MM.1S (cell line): ENCODE measurements around the gene PRKCD.

Experiments used
- DNase-seq: peaks from one replicate; pipeline ENCODE4 v3.0.0-alpha.2; 2015
- H2AFZ ChIP-seq: fragments of 300-600 bp; sonication (generic); 2 replicates; pipeline ENCODE4 v1.6.0; 2016; ENCODE audit warnings: antibody characterized with exemption, low read length
- H3F3A ChIP-seq: fragments of 300-600 bp; sonication (generic); 2 replicates; pipeline ENCODE4 v1.6.1; 2016; ENCODE audit warnings: mild to moderate bottlenecking, antibody characterized with exemption, low read length, moderate library complexity, mixed read lengths; ENCODE audit not compliant: insufficient read depth
- H3K27ac ChIP-seq: fragments of 300-600 bp; sonication (generic); 2 replicates; pipeline ENCODE4 v1.5.1; 2016; ENCODE audit warnings: mild to moderate bottlenecking, low read length
- H3K27me3 ChIP-seq: fragments of 300-600 bp; sonication (generic); replicated peaks from 2 replicates; pipeline ENCODE4 v1.6.0; 2016; ENCODE audit warnings: low read length; ENCODE audit not compliant: insufficient read depth
- H3K36me3 ChIP-seq: fragments of 300-600 bp; sonication (generic); replicated peaks from 2 replicates; pipeline ENCODE4 v1.6.1; 2016; ENCODE audit warnings: mild to moderate bottlenecking, low read length, mixed read lengths; ENCODE audit not compliant: insufficient read depth
- H3K4me1 ChIP-seq: fragments of 300-600 bp; sonication (generic); 2 replicates; pipeline ENCODE4 v1.6.1; 2016; ENCODE audit warnings: low read length, mixed read lengths
- H3K4me2 ChIP-seq: fragments of 300-600 bp; sonication (generic); 2 replicates; pipeline ENCODE4 v1.6.0; 2016; ENCODE audit warnings: low read depth, low read length
- H3K4me3 ChIP-seq: fragments of 300-600 bp; sonication (generic); 2 replicates; pipeline ENCODE4 v1.5.1; 2016; ENCODE audit warnings: low read length, mixed read lengths
- H3K79me2 ChIP-seq: fragments of 300-600 bp; sonication (generic); 2 replicates; pipeline ENCODE4 v1.6.1; 2016; ENCODE audit warnings: mixed run types, low read length, mixed read lengths
- H3K9ac ChIP-seq: fragments of 300-600 bp; sonication (generic); 2 replicates; pipeline ENCODE4 v1.6.1; 2016; ENCODE audit warnings: low read length, mixed read lengths
- H3K9me2 ChIP-seq: fragments of 300-600 bp; sonication (generic); replicated peaks from 2 replicates; pipeline ENCODE4 v1.6.1; 2016; ENCODE audit warnings: mild to moderate bottlenecking, low read length, mixed read lengths; ENCODE audit not compliant: insufficient read depth
- H3K9me3 ChIP-seq: fragments of 300-600 bp; sonication (generic); replicated peaks from 2 replicates; pipeline ENCODE4 v1.6.1; 2016; ENCODE audit warnings: mild to moderate bottlenecking, low read length, mixed read lengths; ENCODE audit not compliant: insufficient read depth
- H4K20me1 ChIP-seq: fragments of 300-600 bp; sonication (generic); 2 replicates; pipeline ENCODE4 v1.6.1; 2016; ENCODE audit warnings: mild to moderate bottlenecking, low read length, moderate library complexity, mixed read lengths; ENCODE audit not compliant: insufficient read depth
- EZH2 ChIP-seq: fragments of 300-600 bp; sonication (generic); optimal IDR thresholded peaks from 2 replicates; pipeline ENCODE3; 2017; ENCODE audit warnings: low read depth, mild to moderate bottlenecking, antibody characterized with exemption, low read length, mixed read lengths
- EZH2phosphoT487 ChIP-seq: fragments of 300-600 bp; sonication (generic); IDR thresholded peaks from 2 replicates; pipeline ENCODE4 v1.6.1; 2018; ENCODE audit warnings: antibody characterized with exemption, low read length
- TF ChIP-seq, protein P1 (sequence below): fragments of 300-600 bp; sonication (generic); IDR thresholded peaks from 2 replicates; pipeline ENCODE4 v1.5.1; 2016; ENCODE audit warnings: antibody characterized with exemption, low read length, mixed read lengths

PRKCD gene

GRCh38 chr3:53195066-53195450 lies 34.0 kb downstream of the PRKCD start:
- Histone ChIP-seq H2AFZ (no peak overlapping the region), H3K9ac (no peak overlapping the region), H3K4me1 (peaks cover 43% of the 10 kb centered on the region), H3F3A (peaks cover 20% of the 10 kb centered on the region), H3K36me3 (no peaks in the 10 kb centered on the region), H3K79me2 (peaks cover 17% of the 10 kb centered on the region), H3K9me2 (no peaks in the 10 kb centered on the region), H3K9me3 (no peaks in the 10 kb centered on the region), H3K4me2 (no peak overlapping the region), H4K20me1 (no peaks in the 10 kb centered on the region), H3K27ac (no peak overlapping the region), H3K27me3 (no peaks in the 10 kb centered on the region), H3K4me3 (no peak overlapping the region)
- TF ChIP-seq, protein P1, sequence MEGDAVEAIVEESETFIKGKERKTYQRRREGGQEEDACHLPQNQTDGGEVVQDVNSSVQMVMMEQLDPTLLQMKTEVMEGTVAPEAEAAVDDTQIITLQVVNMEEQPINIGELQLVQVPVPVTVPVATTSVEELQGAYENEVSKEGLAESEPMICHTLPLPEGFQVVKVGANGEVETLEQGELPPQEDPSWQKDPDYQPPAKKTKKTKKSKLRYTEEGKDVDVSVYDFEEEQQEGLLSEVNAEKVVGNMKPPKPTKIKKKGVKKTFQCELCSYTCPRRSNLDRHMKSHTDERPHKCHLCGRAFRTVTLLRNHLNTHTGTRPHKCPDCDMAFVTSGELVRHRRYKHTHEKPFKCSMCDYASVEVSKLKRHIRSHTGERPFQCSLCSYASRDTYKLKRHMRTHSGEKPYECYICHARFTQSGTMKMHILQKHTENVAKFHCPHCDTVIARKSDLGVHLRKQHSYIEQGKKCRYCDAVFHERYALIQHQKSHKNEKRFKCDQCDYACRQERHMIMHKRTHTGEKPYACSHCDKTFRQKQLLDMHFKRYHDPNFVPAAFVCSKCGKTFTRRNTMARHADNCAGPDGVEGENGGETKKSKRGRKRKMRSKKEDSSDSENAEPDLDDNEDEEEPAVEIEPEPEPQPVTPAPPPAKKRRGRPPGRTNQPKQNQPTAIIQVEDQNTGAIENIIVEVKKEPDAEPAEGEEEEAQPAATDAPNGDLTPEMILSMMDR = no peak
- TF ChIP-seq EZH2phosphoT487 = no peak
- TF ChIP-seq EZH2 = no peak
- DNase-seq = no peak

DNA sequence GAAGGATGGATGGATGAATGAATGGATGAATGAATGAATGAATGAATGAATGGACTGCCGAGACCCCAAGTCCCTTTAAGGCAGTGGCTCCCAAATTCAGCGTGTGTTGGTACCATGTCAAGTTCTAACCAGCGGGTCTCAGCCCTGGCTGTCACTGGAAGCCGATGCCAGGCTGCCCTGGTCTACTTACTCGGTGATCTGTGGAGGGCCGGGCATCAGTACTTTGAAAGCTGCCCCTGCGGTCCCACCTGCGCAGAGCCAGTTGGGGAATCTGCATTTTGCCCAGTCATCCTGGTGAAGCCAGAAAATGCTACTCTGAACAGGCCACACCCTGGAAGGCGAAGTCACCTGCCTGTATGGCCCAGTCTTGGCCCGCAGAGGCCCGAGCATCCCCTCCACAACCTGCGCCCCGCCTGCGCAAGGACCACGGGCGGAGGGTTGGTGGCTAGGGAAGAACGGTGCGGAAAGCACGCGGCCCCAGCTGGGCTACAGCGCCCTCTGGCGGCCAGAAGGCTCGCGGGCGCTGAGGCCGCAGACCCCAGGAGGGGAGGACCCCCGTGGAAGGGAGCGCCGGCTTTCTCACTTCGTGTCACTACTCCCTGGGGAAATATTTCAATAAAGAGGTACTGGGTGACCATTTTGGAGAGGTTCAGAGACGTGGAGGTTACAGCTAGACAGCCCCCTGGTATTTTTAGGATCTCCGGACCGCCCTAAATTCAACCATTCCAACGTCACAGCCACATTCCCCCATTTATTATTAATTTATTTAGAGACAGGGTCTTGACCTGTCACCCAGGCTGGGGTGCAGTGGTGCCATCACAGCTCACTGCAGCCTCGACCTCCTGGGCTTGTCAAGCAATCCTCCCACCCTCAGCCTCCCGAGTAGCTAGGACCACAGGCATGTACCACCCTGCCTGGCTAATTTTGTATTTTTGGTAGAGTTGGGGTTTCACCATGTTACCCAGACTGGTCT lies 34.9 kb downstream of the PRKCD start:
- H3K9ac ChIP-seq = peak overlapping the region; percentile 68
- H3K36me3 ChIP-seq = no peaks in the 10 kb centered on the region; the same call in 1 of the 2 replicates
- H3K4me3 ChIP-seq = peak overlapping the region; percentile 46
- no peaks in the 10 kb centered on the region for H3K9me3 ChIP-seq
- peak overlapping the region; percentile 53 for H2AFZ ChIP-seq
- H3K4me2 ChIP-seq = peak overlapping the region; percentile 86
- no peaks in the 10 kb centered on the region for H3K9me2 ChIP-seq
- H3K79me2 ChIP-seq = peaks cover 25% of the 10 kb centered on the region
- peaks cover 39% of the 10 kb centered on the region for H3K4me1 ChIP-seq
- H3K27me3 ChIP-seq = no peaks in the 10 kb centered on the region
- DNase-seq = peak; percentile 72
- no peak for TF ChIP-seq EZH2
- TF ChIP-seq, protein P1 = peak; percentile 99
- H3F3A ChIP-seq = peaks cover 18% of the 10 kb centered on the region
- peak overlapping the region; percentile 87 for H3K27ac ChIP-seq
- H4K20me1 ChIP-seq = no peaks in the 10 kb centered on the region

DNA sequence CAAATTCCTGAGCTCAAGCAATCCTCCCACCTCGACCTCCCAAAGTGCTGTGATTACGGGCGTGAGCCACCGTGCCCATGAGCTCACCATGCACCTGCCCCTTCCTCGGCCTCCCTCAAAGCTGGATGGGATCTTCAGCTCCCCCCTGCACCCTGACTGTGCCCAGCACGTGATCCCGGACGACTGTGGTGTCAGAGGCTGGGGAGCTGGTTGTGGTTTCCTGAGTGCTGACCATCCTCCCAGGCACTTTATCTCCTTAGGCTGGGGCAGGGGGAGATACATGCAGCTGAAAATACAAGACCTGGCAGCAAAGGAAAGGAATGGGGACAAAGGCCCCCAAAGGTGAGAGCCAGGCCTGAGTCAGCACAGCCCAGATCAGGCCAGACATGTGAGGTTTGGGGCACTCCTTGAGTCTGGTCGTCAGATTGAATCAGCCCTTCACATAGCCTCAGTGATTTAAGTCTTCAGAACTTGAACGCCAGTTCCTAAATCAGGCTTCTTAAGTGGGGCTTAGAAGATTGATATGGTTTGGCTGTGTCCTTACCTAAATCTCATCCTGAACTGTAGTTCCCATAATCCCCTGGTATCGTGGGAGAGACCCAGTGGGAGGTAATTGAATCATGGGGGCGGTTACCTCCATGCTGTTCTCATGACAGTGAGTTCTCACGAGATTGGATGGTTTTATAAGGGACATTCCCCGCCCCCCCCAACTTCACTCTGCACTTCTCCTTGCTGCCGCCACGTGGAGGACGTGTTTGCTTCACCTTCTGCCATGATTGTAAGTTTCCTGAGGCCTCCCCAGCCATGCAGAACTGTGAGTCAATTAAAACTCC lies 35.8 kb downstream of the PRKCD start:
- H3K79me2 ChIP-seq = peaks cover 27% of the 10 kb centered on the region
- peak overlapping the region; percentile 53 for H2AFZ ChIP-seq
- peak; percentile 93 for DNase-seq
- H3K9ac ChIP-seq = peak overlapping the region; percentile 68
- H3K9me3 ChIP-seq = no peaks in the 10 kb centered on the region
- TF ChIP-seq EZH2phosphoT487 (no peak), EZH2 (no peak)
- TF ChIP-seq, protein P1 = peak; percentile 36
- no peaks in the 10 kb centered on the region for H4K20me1 ChIP-seq
- H3F3A ChIP-seq = peaks cover 18% of the 10 kb centered on the region
- H3K9me2 ChIP-seq = no peaks in the 10 kb centered on the region
- H3K36me3 ChIP-seq = no peaks in the 10 kb centered on the region; the same call in 1 of the 2 replicates
- peak overlapping the region; percentile 87 for H3K27ac ChIP-seq
- peak overlapping the region; percentile 46 for H3K4me3 ChIP-seq
- H3K4me2 ChIP-seq = peak overlapping the region; percentile 86
- peaks cover 34% of the 10 kb centered on the region for H3K4me1 ChIP-seq
- H3K27me3 ChIP-seq = no peaks in the 10 kb centered on the region
